Skeletal muscle satellite cell (primary cell): ENCODE measurements around the gene TTC27.

Experiments
- H3K27me3 ChIP-seq: 2 replicates; pipeline ENCODE4 v1.7.0; 2013; ENCODE audit warnings: low read length; ENCODE audit not compliant: control insufficient read depth, insufficient read depth
- H3K36me3 ChIP-seq: 2 replicates; pipeline ENCODE4 v1.7.0; 2013; ENCODE audit warnings: mild to moderate bottlenecking, control low read depth, low read length; ENCODE audit not compliant: insufficient read depth
- H3K4me1 ChIP-seq: 2 replicates; pipeline ENCODE4 v1.7.0; 2013; ENCODE audit warnings: low read length; ENCODE audit not compliant: control insufficient read depth, insufficient read depth
- H3K4me2 ChIP-seq: 2 replicates; pipeline ENCODE4 v1.7.0; 2013; ENCODE audit warnings: mild to moderate bottlenecking, low read length
- H3K4me3 ChIP-seq: 2 replicates; pipeline ENCODE4 v1.7.0; 2013; ENCODE audit warnings: low read length
- H3K9ac ChIP-seq: 2 replicates; pipeline ENCODE4 v1.7.0; 2013; ENCODE audit warnings: mild to moderate bottlenecking, low read depth, low read length, moderate library complexity
- H3K9me3 ChIP-seq: replicated peaks from 2 replicates; pipeline ENCODE4 v1.7.0; 2013; ENCODE audit warnings: mild to moderate bottlenecking, control low read depth, low read length

The TTC27 gene

GRCh38 chr2:32768387-32769174, 140.7 kb downstream of the TTC27 start:
- Histone ChIP-seq H3K27me3 (no peaks in the 10 kb centered on the region), H3K9me3 (no peaks in the 10 kb centered on the region), H3K9ac (no peak overlapping the region), H3K36me3 (peaks cover 3% of the 10 kb centered on the region), H3K4me3 (no peak overlapping the region), H3K4me2 (no peak overlapping the region), H3K4me1 (no peaks in the 10 kb centered on the region)

- no peak overlapping the region for H3K9ac ChIP-seq
- H3K9me3 ChIP-seq, result no peaks in the 10 kb centered on the region
- H3K27me3 ChIP-seq, result no peaks in the 10 kb centered on the region
- peaks cover 3% of the 10 kb centered on the region for H3K36me3 ChIP-seq
- H3K4me2 ChIP-seq, result no peak overlapping the region
- no peaks in the 10 kb centered on the region for H3K4me1 ChIP-seq
- no peak overlapping the region for H3K4me3 ChIP-seq
Measured at GRCh38 chr2:32770360-32770759, 142.5 kb downstream of the TTC27 start.

GRCh38 chr2:32772638-32773447, 145.0 kb downstream of the TTC27 start:
- H3K27me3 ChIP-seq, result no peaks in the 10 kb centered on the region
- no peaks in the 10 kb centered on the region for H3K9me3 ChIP-seq
- no peak overlapping the region for H3K4me2 ChIP-seq
- H3K4me1 ChIP-seq, result no peaks in the 10 kb centered on the region
- H3K9ac ChIP-seq, result no peak overlapping the region
- no peak overlapping the region for H3K4me3 ChIP-seq
- no peaks in the 10 kb centered on the region for H3K36me3 ChIP-seq

GRCh38 chr2:32773448-32773808, 145.6 kb downstream of the TTC27 start:
- H3K9me3 ChIP-seq, result no peaks in the 10 kb centered on the region
- no peaks in the 10 kb centered on the region for H3K27me3 ChIP-seq
- H3K36me3 ChIP-seq, result no peaks in the 10 kb centered on the region
- H3K4me1 ChIP-seq, result no peaks in the 10 kb centered on the region
- H3K4me3 ChIP-seq, result no peak overlapping the region
- no peak overlapping the region for H3K9ac ChIP-seq
- H3K4me2 ChIP-seq, result no peak overlapping the region

GRCh38 chr2:32775954-32776353, 148.1 kb downstream of the TTC27 start:
- no peak overlapping the region for H3K4me2 ChIP-seq
- no peaks in the 10 kb centered on the region for H3K36me3 ChIP-seq
- no peaks in the 10 kb centered on the region for H3K27me3 ChIP-seq

GRCh38 chr2:32777714-32778113, 149.9 kb downstream of the TTC27 start:
- Histone ChIP-seq H3K27me3 (no peaks in the 10 kb centered on the region), H3K9me3 (no peaks in the 10 kb centered on the region), H3K4me2 (no peak overlapping the region), H3K4me1 (no peaks in the 10 kb centered on the region), H3K36me3 (no peaks in the 10 kb centered on the region), H3K4me3 (no peak overlapping the region), H3K9ac (no peak overlapping the region)

More at GRCh38 chr2:32775954-32776353, 148.1 kb downstream of the TTC27 start:
- Histone ChIP-seq H3K4me1 (no peaks in the 10 kb centered on the region), H3K9ac (no peak overlapping the region), H3K9me3 (no peaks in the 10 kb centered on the region), H3K4me3 (no peak overlapping the region)

- Histone ChIP-seq H3K4me3 (no peak overlapping the region), H3K4me2 (no peak overlapping the region), H3K36me3 (peaks cover 3% of the 10 kb centered on the region), H3K4me1 (no peaks in the 10 kb centered on the region), H3K9ac (no peak overlapping the region), H3K9me3 (no peaks in the 10 kb centered on the region), H3K27me3 (no peaks in the 10 kb centered on the region)
Measured at GRCh38 chr2:32780961-32781360, 153.1 kb downstream of the TTC27 start.

GRCh38 chr2:32783469-32783868, 155.6 kb downstream of the TTC27 start:
- no peaks in the 10 kb centered on the region for H3K4me1 ChIP-seq
- no peaks in the 10 kb centered on the region for H3K9me3 ChIP-seq
- peaks cover 3% of the 10 kb centered on the region for H3K36me3 ChIP-seq
- H3K9ac ChIP-seq, result no peak overlapping the region
- H3K4me3 ChIP-seq, result no peak overlapping the region
- H3K4me2 ChIP-seq, result no peak overlapping the region
- no peaks in the 10 kb centered on the region for H3K27me3 ChIP-seq

- Histone ChIP-seq H3K9ac (no peak overlapping the region), H3K27me3 (no peaks in the 10 kb centered on the region), H3K9me3 (no peaks in the 10 kb centered on the region), H3K4me1 (no peaks in the 10 kb centered on the region), H3K4me2 (no peak overlapping the region), H3K4me3 (no peak overlapping the region), H3K36me3 (peaks cover 3% of the 10 kb centered on the region)
Measured at GRCh38 chr2:32783933-32784332, 156.1 kb downstream of the TTC27 start.

- Histone ChIP-seq H3K9me3 (no peaks in the 10 kb centered on the region), H3K9ac (no peak overlapping the region), H3K4me2 (no peak overlapping the region), H3K27me3 (no peaks in the 10 kb centered on the region), H3K4me1 (no peaks in the 10 kb centered on the region), H3K4me3 (no peak overlapping the region), H3K36me3 (peaks cover 3% of the 10 kb centered on the region)
Measured at GRCh38 chr2:32787207-32787606, 159.4 kb downstream of the TTC27 start.

- Histone ChIP-seq H3K36me3 (peaks cover 3% of the 10 kb centered on the region), H3K27me3 (no peaks in the 10 kb centered on the region), H3K4me3 (no peak overlapping the region), H3K4me1 (no peaks in the 10 kb centered on the region), H3K9me3 (no peaks in the 10 kb centered on the region), H3K4me2 (no peak overlapping the region), H3K9ac (no peak overlapping the region)
Measured at GRCh38 chr2:32788114-32788513, 160.3 kb downstream of the TTC27 start.
